ENCODE results near the gene SBNO2.

SBNO2 gene

GRCh38 chr19:1146412-1146699 is 27.7 kb downstream of the SBNO2 start:
- no peak for DNase-seq (ENCODE audit: low spot score)
- no peak for TF ChIP-seq CTCF (IDR thresholded peaks at IDR 0.05; ENCODE audit: extremely low read depth, missing control alignments)

- no peak for TF ChIP-seq CTCF (IDR thresholded peaks at IDR 0.05; ENCODE audit: extremely low read depth, missing control alignments)
- no peak for DNase-seq (ENCODE audit: low spot score)
These were observed 28.2 kb downstream of the SBNO2 start for GRCh38 chr19:1145635-1146411.

GRCh38 chr19:1144741-1145140 is 29.3 kb downstream of the SBNO2 start:
- no peak for TF ChIP-seq CTCF (IDR thresholded peaks at IDR 0.05; ENCODE audit: extremely low read depth, missing control alignments)
- DNase-seq (ENCODE audit: low spot score): no peak

- no peak for DNase-seq (ENCODE audit: low spot score)
- TF ChIP-seq CTCF (IDR thresholded peaks at IDR 0.05; ENCODE audit: extremely low read depth, missing control alignments): no peak
These were observed 30.2 kb downstream of the SBNO2 start for GRCh38 chr19:1143828-1144399.

GRCh38 chr19:1141944-1142343 is 32.1 kb downstream of the SBNO2 start:
- TF ChIP-seq CTCF (IDR thresholded peaks at IDR 0.05; ENCODE audit: extremely low read depth, missing control alignments): no peak
- DNase-seq (ENCODE audit: low spot score): no peak

- TF ChIP-seq CTCF (IDR thresholded peaks at IDR 0.05; ENCODE audit: extremely low read depth, missing control alignments): no peak
- no peak for DNase-seq (ENCODE audit: low spot score)
These were observed 33.6 kb downstream of the SBNO2 start for GRCh38 chr19:1140272-1141027.

- no peak for TF ChIP-seq CTCF (IDR thresholded peaks at IDR 0.05; ENCODE audit: extremely low read depth, missing control alignments)
- no peak for DNase-seq (ENCODE audit: low spot score)
These were observed 34.9 kb downstream of the SBNO2 start for GRCh38 chr19:1139126-1139525.
